ENCODE measurements around the gene DEPDC1.
"Not testable (repeated sequence)": the region's sequence is repeated elsewhere in the genome, so short reads cannot be mapped to it uniquely, and the experiment has no call there.

DEPDC1 gene
- long read RNA-seq, donor 1, full-length matches to known transcripts: 2 of 2 reads
- long read RNA-seq, donor 1, partial matches to known transcripts: 0 of 2 reads
- long read RNA-seq, donor 1, other reads (novel, unspliced or antisense): 0 of 2 reads
- long read RNA-seq, donor 2: 0 reads
- long read RNA-seq, donor 3, full-length matches to known transcripts: 2 of 2 reads
- long read RNA-seq, donor 3, partial matches to known transcripts: 0 of 2 reads
- long read RNA-seq, donor 3, other reads (novel, unspliced or antisense): 0 of 2 reads
- long read RNA-seq, donor 4: 0 reads
- long read RNA-seq, donor 5, full-length matches to known transcripts: 4 of 4 reads
- long read RNA-seq, donor 5, partial matches to known transcripts: 0 of 4 reads
- long read RNA-seq, donor 5, other reads (novel, unspliced or antisense): 0 of 4 reads
- long read RNA-seq, donor 6: 0 reads
- long read RNA-seq, donor 7, full-length matches to known transcripts: 2 of 2 reads
- long read RNA-seq, donor 7, partial matches to known transcripts: 0 of 2 reads
- long read RNA-seq, donor 7, other reads (novel, unspliced or antisense): 0 of 2 reads
- long read RNA-seq, donor 8, full-length matches to known transcripts: 2 of 2 reads
- long read RNA-seq, donor 8, partial matches to known transcripts: 0 of 2 reads
- long read RNA-seq, donor 8, other reads (novel, unspliced or antisense): 0 of 2 reads

GRCh38 chr1:68496680-68497357 is at the start of gene DEPDC1:
Gene DEPDC1 (minus strand): TSS chr1:68497082. CDS start chr1:68496999, 83 bp downstream.
- peak; percentile 92 for DNase-seq

- no peak for DNase-seq
Observed at GRCh38 chr1:68544651-68545050, 47.8 kb upstream of the DEPDC1 start.

GRCh38 chr1:68542586-68542985 is 45.7 kb upstream of the DEPDC1 start:
- DNase-seq: peak; percentile 6

- no peak for DNase-seq
Observed at GRCh38 chr1:68538941-68539340, 42.1 kb upstream of the DEPDC1 start.

DNA sequence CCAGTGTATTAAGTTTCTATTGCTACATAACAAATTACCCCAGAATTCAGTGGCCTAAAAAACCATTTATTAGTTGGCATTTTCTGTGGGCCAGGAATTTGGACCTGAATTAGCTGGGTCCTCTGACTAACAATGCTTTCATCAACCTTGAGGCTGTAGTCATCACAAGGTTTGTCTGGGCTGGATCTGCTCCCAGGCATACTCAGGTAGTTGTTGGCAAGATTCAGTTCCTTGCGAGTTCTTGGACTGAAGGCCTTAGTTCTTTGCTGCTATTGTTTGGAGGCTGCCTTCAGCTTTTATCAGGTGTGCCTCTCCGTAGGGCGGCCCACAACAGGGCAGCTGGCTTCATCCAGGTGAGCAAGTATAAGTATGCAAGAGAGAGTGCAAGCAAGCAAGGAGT is 31.4 kb upstream of the DEPDC1 start:
- DNase-seq: no peak

DNA sequence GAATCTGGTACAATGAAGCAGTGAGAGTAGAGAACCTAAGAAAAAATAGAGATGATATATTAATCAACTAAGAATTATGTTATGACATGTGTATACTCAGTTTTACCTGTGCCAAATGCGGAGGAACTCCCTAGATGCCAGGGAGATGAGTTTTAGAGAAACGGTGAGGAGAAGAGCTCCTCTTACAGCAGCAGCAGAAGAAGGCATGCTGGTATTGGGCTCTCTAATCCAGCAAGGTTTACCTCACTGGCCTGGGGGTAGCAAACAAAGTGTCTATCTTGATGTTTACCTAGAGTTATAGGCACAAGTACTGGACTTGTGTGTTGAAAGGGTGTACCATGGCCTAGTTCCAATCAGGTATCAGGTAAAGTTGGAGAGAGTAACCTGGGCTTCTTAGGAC is 28.9 kb upstream of the DEPDC1 start:
- no peak for DNase-seq

DNA sequence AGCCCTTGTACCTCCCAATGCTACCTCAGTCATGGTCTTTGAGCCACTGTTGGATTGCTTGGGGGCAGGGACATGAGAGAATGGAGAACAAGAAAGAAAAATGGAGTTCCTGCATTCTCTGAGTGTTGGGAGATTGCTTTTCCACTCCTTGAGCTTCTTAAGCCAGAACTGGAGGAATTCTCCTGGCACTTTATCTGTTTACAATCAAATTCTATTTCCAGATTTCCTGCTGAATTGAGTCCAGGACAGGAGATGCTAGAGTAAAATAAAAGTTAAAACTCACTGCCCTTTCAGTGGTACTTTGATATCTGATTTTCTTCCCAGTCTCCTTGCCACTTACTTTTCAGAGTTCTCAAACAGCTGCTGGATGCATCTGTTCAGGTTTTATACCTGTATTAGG is 24.4 kb upstream of the DEPDC1 start:
- no peak for DNase-seq

- DNase-seq: no peak
Observed at GRCh38 chr1:68516066-68516465, 19.2 kb upstream of the DEPDC1 start.

DNA sequence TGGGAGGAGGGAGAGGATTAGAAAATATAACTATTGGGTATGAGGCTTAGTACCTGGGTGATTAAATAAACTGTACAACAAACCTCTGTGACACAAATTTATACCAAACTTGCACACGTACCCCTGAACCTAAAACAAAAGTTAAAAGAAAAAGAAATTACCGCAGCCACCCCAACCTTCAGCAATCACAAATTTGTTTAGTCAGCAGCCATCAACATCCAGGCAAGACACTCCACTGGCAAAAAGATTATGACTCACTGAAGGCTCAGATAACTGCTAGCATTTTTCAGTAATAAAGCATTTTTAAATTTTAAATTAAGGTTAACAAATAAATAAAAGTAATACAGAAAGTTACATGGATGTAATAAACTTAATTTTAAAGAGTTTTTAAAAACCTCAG is 14.4 kb upstream of the DEPDC1 start:
- no peak for DNase-seq

- DNase-seq: no peak
Observed at GRCh38 chr1:68506386-68506785, 9.5 kb upstream of the DEPDC1 start.

DNA sequence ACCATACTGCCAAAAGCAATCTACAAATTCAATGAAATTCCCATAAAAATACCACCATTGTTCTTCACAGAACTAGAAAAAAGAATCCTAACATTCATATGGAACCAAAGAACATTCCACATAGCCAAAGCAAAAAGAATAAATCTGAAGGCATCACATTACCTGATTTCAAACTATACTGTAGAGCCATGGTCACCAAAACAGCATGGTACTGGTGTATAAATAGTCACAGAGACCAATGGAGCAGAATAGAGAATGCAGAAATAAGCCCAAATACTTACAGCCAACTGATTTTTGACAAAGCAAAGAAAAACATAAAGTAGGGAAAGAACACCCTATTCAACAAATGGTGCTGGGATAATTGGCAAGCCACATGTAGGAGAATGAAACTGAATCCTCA is 6.2 kb upstream of the DEPDC1 start:
- DNase-seq: no peak

GRCh38 chr1:68497358-68497698 is 446 bp upstream of the DEPDC1 start:
- DNase-seq: no peak

DNA sequence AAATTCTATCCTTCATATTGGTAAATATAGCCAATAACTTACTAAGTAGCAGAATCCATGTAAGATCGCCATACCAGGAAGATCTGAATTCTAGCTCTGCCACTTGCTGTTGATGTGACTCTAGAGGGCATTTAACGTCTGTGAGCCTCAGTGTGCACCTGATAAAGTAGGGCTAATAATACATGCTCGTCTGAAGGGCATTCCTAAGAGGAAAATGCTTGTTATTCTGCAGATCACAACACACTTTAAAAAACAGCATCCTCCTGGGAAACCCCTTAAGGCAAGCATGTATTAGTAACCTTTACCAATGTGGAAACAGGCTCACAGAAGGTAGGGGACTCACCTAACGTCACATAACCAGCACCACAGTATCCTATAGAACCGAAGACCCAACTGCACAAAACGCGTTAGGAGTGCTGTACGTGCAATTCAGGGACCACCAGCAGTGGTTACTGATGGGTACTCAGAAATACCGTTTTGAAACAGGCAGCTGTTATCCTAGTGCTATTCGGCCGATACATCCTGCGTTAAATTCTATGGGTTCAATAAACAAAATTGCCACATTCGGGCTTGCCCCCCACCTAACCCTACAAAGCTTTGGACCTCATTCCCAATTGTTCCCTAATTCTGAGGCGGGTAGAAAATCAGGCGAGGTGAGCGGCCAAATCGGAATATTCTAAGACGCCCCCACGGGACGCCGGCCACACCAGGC is 758 bp downstream of the DEPDC1 start:
- DNase-seq: no peak

DNA sequence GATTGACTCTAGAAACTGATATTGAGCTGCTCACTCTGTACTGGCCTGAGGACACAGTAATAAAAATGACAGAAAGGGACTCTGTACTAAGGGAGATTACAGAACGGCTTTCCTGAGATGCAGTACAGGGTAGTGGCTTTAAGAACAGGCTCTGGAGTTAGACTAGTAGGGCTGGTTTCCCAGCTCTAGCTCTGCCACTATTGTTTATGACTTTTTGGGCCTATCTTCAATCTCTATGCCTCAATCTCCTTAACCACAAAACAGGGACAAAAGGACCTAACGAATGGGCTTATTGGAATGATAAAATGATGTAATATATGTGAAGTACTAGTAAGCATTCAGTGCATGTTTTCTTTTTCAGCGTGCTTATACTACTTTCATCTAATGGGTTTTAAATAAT is 1.4 kb downstream of the DEPDC1 start:
- DNase-seq: no peak

GRCh38 chr1:68493193-68493592 is 3.7 kb downstream of the DEPDC1 start:
- no peak for DNase-seq

GRCh38 chr1:68492255-68492654 is 4.6 kb downstream of the DEPDC1 start:
- DNase-seq: not testable (repeated sequence)

DNA sequence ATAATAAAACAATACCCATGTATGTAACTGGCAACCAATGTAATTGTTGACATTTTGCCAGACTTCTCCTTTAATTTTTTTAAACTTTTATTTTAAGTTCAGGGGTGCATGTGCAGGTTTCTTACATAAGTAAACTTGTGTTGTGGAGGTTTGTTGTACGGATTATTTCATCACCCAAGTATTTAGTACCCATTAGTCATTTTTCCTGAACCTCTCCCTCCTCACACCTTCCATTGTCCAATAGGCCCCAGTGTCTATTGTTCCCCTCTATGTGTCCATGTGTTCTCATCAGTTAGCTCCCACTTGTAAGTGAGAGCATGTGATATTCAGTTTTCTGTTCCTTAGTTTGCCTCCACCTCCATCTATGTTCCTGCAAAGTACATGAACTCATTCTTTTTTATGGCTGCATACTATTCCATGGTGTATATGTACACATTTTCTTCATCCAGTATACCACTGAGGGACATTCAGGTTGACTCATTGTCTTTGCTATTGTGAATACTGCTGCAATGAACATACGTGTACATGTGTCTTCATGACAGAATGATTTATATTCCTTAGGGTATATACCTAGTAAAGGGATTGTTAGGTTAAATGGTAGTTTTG is 6.7 kb downstream of the DEPDC1 start:
- DNase-seq: no peak

DNA sequence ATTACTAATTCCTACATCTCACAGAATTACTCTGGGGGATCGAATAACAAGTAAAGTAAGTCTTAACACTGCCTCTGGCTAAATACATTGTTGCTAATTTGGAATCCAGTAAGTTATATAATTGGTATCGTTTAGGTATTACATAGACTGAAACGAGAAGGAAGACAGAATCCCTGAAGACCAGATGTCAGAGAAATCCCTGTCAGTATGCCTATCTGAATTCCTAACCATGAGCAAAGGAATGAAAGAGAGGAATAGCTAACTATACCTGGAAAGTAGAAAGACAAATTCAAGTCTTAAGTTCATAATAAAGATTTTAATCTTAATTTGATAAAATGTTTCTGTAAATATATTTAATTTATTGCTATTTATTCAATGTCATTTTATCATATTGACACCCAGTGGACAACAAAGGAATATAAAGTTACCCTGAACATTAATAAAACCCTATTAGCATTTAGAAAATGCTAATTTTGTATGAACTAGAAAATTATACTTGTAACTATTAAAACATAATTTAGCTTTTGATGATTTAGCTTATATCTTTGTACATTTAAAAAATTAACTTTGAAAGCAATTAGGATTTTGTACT is 11.4 kb downstream of the DEPDC1 start:
- DNase-seq: no peak

DNA sequence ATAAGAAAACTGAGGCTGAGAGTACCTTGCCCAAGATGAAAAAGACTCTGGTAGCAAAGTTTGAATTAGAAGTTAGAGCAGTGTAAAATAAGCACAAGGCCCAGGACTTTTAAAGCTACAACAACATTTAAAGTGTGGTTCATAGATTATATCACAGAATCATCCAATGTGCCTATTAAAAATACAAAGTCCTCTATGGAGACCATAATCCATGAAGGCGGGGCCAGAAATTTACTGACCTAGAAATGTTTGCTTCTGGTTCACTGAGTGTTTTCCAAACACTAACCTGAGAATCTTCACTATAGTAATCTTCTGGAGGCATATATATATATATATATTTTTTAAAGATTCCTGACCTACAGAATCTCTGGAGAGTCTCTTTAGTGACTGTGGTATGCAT is 12.3 kb downstream of the DEPDC1 start:
- no peak for DNase-seq

- no peak for DNase-seq
Observed at GRCh38 chr1:68481041-68481440, 15.8 kb downstream of the DEPDC1 start.

DNA sequence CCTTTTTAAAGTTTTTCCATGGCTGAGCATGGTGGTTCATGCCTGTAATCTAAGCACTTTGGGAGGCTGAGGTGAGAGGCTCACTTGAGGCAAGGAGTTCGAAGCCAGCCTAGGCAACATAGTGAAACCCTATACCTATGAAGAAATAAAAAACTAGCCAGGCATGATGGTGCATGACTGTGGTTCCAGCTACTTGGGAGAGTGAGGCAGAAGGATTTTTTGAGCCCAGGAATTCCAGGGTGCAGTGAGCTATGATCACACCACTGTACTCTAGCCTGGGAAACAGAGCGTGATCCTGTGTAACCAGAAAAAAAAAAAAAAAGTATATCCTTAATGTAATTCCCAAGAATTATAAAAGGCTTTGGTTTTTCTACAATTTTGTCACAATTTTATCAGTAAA is 17.4 kb downstream of the DEPDC1 start:
- no peak for DNase-seq

GRCh38 chr1:68478662-68479061 is 18.2 kb downstream of the DEPDC1 start:
- no peak for DNase-seq
